Activated naive CD4-positive, alpha-beta T cell treated with anti-CD3 and anti-CD28 coated beads, Interleukin-2, amount 50 U/mL, for 72 hours (primary cell): Measurements from ENCODE around the gene IGFL1. TPM values are rescaled to one million over a fixed set of nuclear protein-coding genes. Genes with fewer than 3 reads are reported as not detected.
"Not testable (repeated sequence)": the region's sequence is repeated elsewhere in the genome, so short reads cannot be mapped to it uniquely, and the experiment has no call there.

ENCODE experiments used
- ATAC-seq, 2 donors: fragments of 150-1000 bp; cut with Tn5 transposase; 2 replicates each; pipeline ENCODE4 v1.10.0; 2021; ENCODE audit warnings: mild to moderate bottlenecking in 2 of 2, moderate library complexity in 2 of 2
- DNase-seq, 2 donors: peaks; one replicate each; pipeline ENCODE4 v3.0.0; 2021 to 2022; ENCODE audit warnings: low spot score in 2 of 2
- H3K27ac Mint-ChIP-seq, 2 donors: one replicate each; pipeline ENCODE4 v1.8.0; 2022; ENCODE audit warnings: mild to moderate bottlenecking in 2 of 2, mixed read lengths in 2 of 2
- H3K36me3 Mint-ChIP-seq, 2 donors: one replicate each; pipeline ENCODE4 v1.8.0; 2022; ENCODE audit warnings: mixed read lengths in 2 of 2
- H3K9me3 Mint-ChIP-seq, 2 donors: one replicate each; pipeline ENCODE4 v1.8.0; 2022; ENCODE audit warnings: mixed read lengths in 2 of 2
- total RNA-seq, 2 donors: library from RNA; stranded (reverse); gene quantifications; one replicate each; pipeline ENCODE4 v1.2.3, GENCODE V29; 2022

The IGFL1 gene
- total RNA-seq, 2 donors from 2014 or later: not detected

DNA sequence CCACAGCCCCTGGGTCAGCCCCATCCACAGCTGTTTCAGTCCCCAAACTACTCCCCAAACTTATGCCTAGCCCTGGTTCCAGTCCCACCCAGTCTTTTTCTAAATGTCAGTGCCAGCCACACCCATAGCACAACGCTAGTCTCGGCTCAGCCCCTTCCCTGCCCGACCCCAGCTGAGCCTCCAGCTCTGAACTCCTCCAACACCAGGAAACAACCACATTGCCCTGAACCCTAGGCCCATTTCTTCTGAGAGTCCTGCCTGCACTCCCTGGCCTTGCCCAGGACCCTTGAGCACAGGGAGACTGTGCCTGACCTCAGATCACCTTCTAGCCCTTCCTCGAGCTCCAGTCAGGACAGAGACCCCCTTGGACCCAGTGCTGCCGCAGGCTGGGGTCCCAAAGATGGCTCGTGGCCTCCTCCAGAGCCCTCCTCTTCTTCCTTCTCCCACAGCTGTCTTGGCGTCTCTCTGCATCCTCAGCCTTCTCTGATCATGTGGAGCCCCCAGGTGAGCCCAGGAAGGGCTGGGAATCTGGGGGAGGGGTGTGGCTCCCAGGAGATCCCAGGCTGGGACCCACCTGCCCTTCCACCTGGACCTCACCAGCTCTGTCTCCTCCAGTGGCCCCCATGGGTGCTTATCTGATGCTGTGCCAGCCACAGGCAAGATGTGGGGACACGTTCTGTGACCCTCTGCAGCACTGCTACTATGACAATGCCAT is 33.0 kb upstream of the IGFL1 start:
- no peak for ATAC-seq
- no peak for DNase-seq
- Mint-ChIP-seq H3K9me3 (no peaks in the 10 kb centered on the region), H3K27ac (peak overlapping the region in 1 of 2 donors; percentile 22), H3K36me3 (no peaks in the 10 kb centered on the region)

DNA sequence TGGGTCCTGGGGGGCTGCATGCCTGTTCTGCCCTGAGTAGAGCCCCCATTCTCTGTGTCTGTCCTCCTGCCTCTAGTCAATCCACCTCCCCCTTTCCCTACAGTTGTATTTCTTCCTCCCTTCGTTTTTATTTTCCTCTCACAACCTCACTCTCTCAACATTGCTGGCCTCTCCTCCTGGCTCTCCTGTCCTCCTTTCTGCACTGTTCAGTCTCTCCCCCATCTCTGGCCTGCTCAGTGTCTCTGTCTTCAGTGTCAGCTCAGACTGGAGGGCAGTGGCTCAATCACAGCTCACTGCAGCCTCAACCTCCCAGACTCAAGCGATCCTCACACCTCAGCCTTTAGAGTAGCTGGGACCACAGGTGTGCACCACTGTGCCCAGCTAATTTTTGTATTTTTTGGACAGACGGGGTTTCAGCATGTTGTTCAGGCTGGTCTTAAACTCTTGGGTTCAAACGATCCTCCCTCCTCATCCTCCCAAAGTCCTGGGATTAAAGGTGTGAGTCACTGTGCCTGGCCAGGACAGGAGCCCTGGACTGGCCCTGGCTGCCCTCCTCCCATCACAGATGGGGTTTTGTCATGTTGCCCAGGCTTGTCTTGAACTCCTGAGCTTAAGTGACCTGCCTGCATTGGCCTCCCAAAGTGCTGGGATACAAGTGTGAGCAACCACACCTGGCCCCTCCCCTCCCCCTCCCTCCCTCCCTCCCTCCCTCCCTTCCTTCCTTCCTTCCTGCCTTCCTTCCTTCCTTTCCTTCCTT is 32.0 kb upstream of the IGFL1 start:
- Mint-ChIP-seq H3K36me3 (no peaks in the 10 kb centered on the region), H3K9me3 (no peaks in the 10 kb centered on the region), H3K27ac (peak overlapping the region in 1 of 2 donors; percentile 22)
- no peak for ATAC-seq
- no peak for DNase-seq

DNA sequence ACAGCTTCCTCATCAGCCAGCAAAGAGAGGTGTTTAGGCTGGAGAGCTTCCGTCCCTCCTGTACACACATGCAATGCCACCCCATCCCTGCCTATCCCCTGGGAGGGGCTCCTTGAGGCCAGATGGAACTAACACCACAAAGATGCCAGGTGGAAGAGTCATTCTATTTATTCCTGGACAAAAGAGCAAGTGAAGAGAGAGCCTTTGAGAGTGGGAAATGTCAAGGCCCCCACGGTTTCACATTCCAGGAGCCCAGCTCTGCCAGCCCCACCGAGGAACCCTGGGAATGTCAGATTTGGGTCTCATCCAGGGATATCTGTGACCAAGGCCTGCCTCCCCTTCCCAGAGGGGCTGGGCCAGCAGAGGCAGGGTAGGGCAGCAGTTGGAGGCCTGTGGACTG is 30.8 kb upstream of the IGFL1 start:
- H3K36me3 Mint-ChIP-seq: no peaks in the 10 kb centered on the region
- no peak overlapping the region for H3K27ac Mint-ChIP-seq
- ATAC-seq: no peak
- H3K9me3 Mint-ChIP-seq: no peaks in the 10 kb centered on the region
- DNase-seq: no peak

DNA sequence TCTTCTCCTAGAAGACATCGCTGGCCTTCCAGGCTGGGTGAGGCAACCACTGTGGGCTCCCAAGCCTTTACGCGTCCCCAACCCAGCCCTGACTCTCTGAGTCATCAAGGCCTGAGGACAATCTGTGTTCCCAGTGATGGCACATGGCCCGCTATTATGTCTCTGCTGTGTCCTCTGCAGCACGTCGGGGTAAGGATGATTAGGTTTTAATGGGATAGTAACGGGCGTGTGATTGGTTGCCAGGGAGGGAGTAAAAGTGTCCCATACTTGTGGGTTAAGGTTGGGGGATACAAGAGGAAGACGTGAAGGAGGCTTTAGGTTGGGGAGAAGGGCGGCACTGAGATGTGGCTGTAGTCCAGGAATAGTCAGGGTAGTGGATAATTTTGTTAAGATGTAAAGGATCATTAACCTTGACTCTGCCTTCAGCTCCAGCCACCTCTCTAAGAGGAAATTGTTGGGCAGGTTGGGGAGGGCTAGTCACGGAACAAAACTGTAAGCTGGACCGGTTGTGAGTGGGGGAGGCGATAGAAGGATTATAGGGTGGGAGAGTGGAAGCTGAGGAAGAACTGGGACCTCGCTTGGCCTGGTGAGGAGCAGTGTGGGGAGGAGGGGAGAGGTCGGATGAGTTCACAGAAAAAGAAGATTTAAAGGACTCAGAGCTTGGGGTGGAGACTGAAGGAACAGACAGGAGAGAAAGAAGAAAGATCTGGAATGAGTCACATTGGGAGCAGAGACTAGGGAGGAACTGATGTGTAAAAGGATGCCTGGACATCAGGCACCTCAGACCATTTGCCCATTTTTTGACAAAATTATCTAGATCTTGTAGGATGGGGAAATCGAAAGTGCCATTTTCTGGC is 27.9 kb upstream of the IGFL1 start:
- DNase-seq (no peak), ATAC-seq (no peak)
- Mint-ChIP-seq H3K9me3 (no peaks in the 10 kb centered on the region), H3K36me3 (no peaks in the 10 kb centered on the region), H3K27ac (no peak overlapping the region)

DNA sequence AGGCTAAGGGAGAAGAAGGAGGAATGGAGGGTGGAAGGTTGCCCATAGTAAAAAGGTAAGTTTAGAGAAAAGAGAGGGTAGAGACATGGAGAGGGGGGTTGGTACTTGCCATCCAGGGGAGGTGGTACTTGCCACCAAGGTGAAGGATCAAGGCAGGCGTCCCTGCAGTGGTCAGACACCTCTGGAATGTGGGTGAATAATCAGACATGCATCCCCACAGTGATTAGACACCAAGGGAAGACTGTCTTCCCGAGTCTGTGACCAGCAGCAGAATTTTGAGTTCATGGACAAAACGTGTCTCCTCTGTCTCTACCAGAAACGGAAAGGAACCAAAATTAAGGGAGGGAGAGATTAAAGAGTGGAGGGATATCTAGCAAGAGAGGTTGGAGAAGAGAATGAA is 27.1 kb upstream of the IGFL1 start:
- Mint-ChIP-seq H3K27ac (no peak overlapping the region), H3K36me3 (no peaks in the 10 kb centered on the region), H3K9me3 (no peaks in the 10 kb centered on the region)
- DNase-seq (no peak), ATAC-seq (no peak)

DNA sequence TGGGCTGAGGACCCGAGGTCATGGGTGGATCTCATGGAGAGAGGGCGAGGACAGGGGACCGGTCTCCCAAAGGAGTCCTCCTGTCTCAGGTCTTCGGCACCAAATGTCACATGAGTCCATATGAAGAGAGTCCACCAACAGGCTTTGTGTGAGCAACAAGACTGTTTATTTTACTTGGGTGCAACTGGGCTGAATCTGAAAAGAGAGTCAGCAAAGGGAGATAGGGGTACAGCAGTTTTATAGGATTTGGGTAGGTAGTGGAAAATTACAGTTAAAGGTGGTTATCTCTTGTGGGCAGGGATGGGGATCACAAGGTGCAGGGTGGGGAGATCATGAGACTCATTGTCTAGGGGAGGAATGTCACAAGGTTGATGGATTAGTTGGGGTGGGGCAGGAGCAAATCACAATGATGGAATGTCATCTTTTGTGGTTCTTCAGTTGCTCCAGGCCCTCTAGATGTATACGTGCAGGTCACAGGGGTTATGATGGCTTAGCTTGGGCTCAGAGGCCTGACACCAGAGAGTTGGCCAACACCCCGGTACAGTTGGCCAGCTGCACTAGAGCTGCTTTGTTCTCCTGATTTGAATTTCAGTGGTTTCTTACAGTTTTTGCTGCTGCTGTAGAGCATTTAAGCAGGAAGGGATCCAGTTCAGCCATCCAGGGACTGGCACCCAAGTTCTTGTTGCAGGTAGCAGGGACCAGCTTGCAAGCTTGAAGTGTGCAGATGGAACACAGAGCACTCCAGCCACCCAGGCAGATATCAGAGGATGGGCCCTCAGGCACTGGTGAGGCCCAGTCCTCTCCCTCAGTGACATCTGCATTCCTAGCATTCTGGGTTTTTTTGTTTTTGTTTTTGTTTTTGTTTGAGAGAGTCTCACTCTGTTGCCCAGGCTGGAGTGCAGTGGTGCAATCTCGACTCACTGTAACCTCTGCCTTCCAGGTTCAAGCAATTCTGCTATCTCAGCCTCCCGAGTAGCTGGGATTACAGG is 26.4 kb upstream of the IGFL1 start:
- no peak for DNase-seq
- no peak for ATAC-seq
- no peak overlapping the region for H3K27ac Mint-ChIP-seq
- H3K9me3 Mint-ChIP-seq: no peaks in the 10 kb centered on the region
- no peaks in the 10 kb centered on the region for H3K36me3 Mint-ChIP-seq

DNA sequence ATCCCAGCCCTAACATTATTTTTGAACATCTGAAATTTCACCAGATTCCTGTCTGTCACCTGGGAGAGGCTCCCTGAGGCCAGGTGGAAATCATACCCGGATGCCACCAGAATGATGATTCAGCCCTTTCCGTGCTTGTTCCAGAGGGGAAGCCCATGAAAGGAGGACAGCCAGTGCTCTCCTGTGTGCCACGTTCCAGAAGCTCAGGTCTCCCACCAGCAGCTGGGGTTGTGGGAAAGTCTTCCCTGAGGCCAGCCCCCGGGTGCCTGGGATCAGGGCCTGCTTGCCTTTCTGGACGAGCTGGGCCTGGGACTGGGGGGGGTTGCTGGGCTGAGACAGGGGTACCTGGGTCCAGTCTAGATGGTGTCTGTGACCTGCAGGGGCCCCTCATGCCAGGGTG is 25.5 kb upstream of the IGFL1 start:
- Mint-ChIP-seq H3K27ac (no peak overlapping the region), H3K36me3 (no peaks in the 10 kb centered on the region), H3K9me3 (no peaks in the 10 kb centered on the region)
- ATAC-seq: no peak
- no peak for DNase-seq

DNA sequence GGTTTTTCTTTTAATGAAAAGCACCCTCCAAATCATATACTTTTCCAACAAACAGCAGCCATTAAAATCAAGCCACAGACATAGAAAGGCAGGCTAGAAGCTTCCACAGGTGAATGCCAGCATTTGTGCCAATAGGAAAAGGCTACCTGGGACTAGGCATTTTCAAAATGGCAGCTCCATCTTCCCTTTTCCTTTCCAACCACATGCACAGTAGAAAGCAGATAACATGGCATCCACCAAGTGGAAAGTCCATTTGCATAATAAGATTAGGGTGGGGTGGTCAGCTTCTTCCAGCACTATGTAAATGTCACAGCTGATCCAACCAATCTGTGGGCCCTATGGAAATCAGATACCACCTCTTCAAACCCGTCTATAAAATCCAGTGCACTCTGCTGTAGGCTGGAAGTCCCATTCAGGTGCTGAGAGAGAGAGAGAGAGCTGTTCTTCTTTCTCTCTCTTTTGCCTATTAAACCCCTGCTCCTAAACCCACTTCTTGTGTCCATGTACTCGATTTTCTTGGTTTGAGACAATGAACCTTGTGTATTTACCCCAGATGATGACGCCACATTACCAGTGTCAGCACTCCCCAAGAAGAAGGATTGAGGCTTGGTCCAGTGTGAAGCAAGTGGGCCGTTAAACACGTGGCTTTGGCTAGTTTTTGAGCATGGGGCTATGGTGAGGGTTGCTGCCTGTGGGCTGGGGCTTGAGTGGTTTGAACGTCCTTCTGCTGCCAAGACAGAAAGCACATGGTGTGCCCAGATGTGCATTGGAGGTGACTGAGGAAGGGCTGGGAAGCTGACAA is 24.2 kb upstream of the IGFL1 start:
- Mint-ChIP-seq H3K9me3 (no peaks in the 10 kb centered on the region), H3K27ac (no peak overlapping the region), H3K36me3 (no peaks in the 10 kb centered on the region)

DNA sequence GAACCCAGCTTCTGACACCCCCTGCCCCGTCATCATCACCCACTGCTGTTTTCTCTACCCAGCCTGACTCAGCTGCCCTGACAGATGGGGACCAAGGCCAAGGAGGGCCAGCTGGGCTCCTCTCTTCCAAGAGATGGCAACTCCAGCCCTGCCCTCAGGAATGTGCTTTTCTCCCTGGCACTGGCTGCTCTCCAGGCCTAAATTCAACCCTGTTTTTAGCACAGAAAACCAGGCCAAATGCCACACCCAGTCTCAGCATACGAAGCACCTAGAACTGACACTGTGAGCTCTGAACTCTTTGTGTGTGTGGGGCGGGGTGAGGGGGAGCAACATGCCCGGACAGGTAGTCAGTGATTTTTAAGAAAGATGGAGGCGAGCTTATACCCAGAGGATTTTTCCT is 23.4 kb upstream of the IGFL1 start:
- H3K36me3 Mint-ChIP-seq: no peaks in the 10 kb centered on the region
- no peak overlapping the region for H3K27ac Mint-ChIP-seq
- no peak for DNase-seq
- no peak for ATAC-seq
- no peaks in the 10 kb centered on the region for H3K9me3 Mint-ChIP-seq

More for the DNA sequence above, 24.2 kb upstream of the IGFL1 start:
- ATAC-seq (no peak), DNase-seq (no peak)

DNA sequence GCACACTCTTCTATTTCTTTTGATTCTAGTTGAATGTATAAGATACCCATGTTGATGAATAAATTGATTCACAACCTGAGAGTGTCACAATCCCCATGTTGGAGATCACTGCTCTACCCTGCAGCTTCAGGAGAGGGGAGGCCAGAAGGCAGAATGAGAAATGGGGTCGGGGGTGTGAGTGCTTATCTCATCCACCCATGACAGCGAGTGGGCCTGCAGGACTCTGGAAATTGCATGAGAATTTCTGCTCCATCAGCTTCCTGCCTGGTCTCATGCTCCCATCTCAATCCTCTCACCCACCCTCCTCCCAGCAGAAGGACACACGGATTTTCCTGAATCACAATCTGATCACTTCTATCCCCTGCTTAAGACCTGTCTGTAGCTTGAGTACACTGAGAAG is 22.9 kb upstream of the IGFL1 start:
- Mint-ChIP-seq H3K27ac (no peak overlapping the region), H3K36me3 (no peaks in the 10 kb centered on the region), H3K9me3 (no peaks in the 10 kb centered on the region)
- DNase-seq: no peak
- no peak for ATAC-seq

DNA sequence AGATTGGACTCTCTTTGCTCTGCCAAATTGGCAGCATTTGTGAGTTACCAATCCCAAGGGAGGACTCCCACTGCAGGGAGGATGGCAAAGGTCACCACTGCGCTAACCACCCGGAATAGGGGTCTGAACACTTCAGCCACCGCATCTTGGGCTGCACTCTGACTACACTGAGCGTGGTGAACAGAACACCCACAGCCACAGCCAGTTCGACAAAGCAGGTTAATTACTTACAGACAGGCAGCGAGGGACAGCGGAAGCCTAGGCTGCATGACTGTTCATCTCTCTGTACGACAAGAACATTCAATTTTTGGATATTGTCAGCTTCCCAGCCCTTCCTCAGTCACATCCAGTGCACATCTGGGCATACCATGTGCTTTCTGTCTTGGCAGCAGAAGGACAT is 21.7 kb upstream of the IGFL1 start:
- not testable (repeated sequence) for ATAC-seq, H3K36me3 Mint-ChIP-seq, H3K9me3 Mint-ChIP-seq, DNase-seq, H3K27ac Mint-ChIP-seq

DNA sequence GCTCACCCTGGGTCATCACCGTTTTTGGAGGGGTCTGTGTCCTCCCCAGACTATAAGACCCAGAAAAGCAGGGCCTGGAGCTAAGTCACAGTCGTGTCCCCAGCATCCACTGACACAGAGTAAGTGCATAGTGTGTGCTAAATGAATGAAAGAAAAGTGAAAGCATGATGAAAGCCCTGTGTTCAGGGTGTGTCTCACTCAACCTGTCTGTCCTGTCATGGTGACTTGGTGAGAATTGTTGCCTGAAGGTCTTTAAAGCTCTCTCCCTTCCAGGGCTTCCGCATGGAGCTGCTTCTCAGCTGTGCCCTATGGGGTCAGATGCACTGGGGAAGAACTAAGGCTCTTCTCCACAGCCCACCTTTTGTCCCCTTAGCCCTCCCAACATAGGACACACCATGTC is 20.5 kb upstream of the IGFL1 start:
- Mint-ChIP-seq H3K9me3 (no peaks in the 10 kb centered on the region), H3K36me3 (no peaks in the 10 kb centered on the region), H3K27ac (no peak overlapping the region)
- no peak for DNase-seq
- ATAC-seq: peak; percentile 59 to 68

DNA sequence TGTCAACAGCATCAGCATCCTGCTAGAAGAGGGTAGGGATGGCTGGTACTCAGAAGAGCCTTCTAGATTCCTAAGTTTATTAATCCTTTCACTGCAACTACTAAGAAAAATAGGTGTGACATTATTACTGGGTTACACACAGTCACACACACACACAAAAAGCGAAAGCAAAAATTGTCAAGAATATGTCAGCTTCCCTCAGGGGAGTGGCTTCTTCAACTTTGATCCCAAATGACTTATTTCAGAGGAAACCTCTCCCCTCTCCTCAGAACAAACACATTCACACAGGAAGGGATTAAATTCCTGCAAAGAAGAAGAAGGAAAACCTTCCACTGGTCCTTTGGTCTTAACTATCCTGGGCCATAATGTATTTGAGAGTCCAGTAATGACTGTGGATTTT is 20.1 kb upstream of the IGFL1 start:
- no peak overlapping the region for H3K27ac Mint-ChIP-seq
- ATAC-seq: no peak
- H3K9me3 Mint-ChIP-seq: no peaks in the 10 kb centered on the region
- DNase-seq: no peak
- H3K36me3 Mint-ChIP-seq: no peaks in the 10 kb centered on the region

DNA sequence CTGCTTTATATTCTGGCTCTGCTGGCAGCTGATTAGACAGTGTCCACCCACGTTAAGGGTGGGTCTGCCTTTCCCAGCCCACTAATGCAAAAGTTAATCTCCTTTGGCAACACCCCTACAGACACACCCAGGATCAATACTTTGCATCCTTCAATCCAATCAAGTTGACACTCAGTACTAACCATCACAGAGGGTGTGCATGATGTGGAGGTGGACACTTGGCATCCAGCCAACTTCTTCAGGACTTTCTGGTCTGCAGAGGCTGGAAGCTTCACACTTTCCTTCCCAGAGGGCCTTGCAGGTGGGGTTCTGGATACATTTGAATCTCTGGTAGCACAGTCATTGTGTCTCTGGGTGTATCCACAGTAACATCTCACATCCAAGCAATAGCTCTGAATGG is 18.9 kb upstream of the IGFL1 start:
- H3K9me3 Mint-ChIP-seq: no peaks in the 10 kb centered on the region
- H3K27ac Mint-ChIP-seq: no peak overlapping the region
- ATAC-seq (no peak), DNase-seq (no peak)
- H3K36me3 Mint-ChIP-seq: no peaks in the 10 kb centered on the region

DNA sequence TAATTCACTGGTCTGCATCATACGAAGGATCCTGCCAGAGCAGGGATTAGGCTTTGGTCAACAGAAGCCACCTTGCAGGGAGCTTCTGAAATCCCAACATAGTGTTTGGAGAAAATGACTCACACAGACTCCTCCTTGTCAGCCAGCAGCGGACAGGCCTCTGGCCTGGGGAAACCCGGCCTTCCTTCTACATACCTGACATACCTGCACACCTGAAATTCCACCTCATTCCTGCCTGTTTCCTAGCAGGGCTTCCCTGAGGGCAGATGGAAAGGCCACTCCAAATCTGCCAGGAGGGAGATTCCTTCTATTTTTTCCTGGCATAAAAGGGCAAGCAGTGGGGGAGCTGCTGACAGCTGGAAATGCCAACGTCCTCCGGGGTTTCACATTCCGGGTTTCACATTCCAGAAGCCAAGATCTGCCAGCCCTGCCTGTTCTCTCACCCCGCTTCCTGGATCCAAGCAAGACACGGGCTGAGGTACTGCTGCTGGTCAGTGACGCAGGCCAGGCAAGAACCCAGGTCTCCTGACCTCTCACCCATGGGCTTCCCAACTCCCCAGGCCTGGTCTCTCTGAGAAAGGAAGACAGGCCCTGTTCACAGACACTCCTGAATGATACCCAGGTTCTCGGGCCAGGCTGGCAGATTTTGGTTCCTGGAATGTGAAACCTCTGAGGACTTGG is 18.2 kb upstream of the IGFL1 start:
- no peak for ATAC-seq
- Mint-ChIP-seq H3K9me3 (no peaks in the 10 kb centered on the region), H3K36me3 (no peaks in the 10 kb centered on the region), H3K27ac (no peak overlapping the region)
- DNase-seq: no peak
